HepG2 (cell line): Measurements from ENCODE around the gene PTPN14. TPM values are rescaled to one million over a fixed set of nuclear protein-coding genes. Genes with fewer than 3 reads are reported as not detected.
A peak's percentile ranks its signal among the peaks of the same experiment; 100 is the strongest.

Source experiments
- NAIF1 ChIP-seq: sonication (generic); formaldehyde crosslinking; IDR thresholded peaks from 2 replicates; pipeline ENCODE4 v1.5.0; 2020; ENCODE audit warnings: mild to moderate bottlenecking, missing genetic modification reagents, borderline replicate concordance
- TARDBP ChIP-seq: sonication (generic); formaldehyde crosslinking; IDR thresholded peaks from 2 replicates; pipeline ENCODE4 v1.8.0; 2022; ENCODE audit warnings: mild to moderate bottlenecking, missing genetic modification reagents
- ZNF160 ChIP-seq: sonication (generic); formaldehyde crosslinking; IDR thresholded peaks from 2 replicates; pipeline ENCODE4 v1.8.0; 2022; ENCODE audit warnings: mild to moderate bottlenecking, inconsistent platforms, missing genetic modification reagents
- ZNF329 ChIP-seq: sonication (generic); formaldehyde crosslinking; IDR thresholded peaks from 2 replicates; pipeline ENCODE4 v1.9.0; 2021; ENCODE audit warnings: low read depth, mild to moderate bottlenecking, missing genetic modification reagents
- ZNF724P ChIP-seq: sonication (generic); formaldehyde crosslinking; IDR thresholded peaks from 2 replicates; pipeline ENCODE4 v1.8.0; 2022; ENCODE audit warnings: missing genetic modification reagents, borderline replicate concordance
- ZNF737 ChIP-seq: sonication (generic); formaldehyde crosslinking; IDR thresholded peaks from 2 replicates; pipeline ENCODE4 v1.5.0; 2020; ENCODE audit warnings: missing genetic modification reagents, mild to moderate bottlenecking, borderline replicate concordance
- polyA plus RNA-seq, 8 experiments: library from polyadenylated mRNA; depleted of rRNA in 3 of 8; stranded (reverse) in 7 of 8; unstranded in 1 of 8; fragments of >200 nt; fragmentation: Illumina TruSeq in 4 of 8; extraction: Trizol in 4 of 8; gene quantifications; 2 replicates each; pipeline versions ENCODE4 v1.2.1 to v1.2.3, GENCODE V29; 2011 to 2016; ENCODE audit warnings: low read depth in 4 of 8, missing spikeins in 1 of 8, mixed read lengths in 1 of 8; ENCODE audit not compliant: insufficient read depth in 1 of 8
- total RNA-seq, 5 experiments: library from RNA; depleted of rRNA; stranded (reverse); fragments of >200 nt; fragmentation: Illumina TruSeq; extraction: Trizol; gene quantifications; 2 replicates each; pipeline ENCODE4 v1.2.3, GENCODE V29; 2016; ENCODE audit warnings: low read depth in 1 of 5
- TF ChIP-seq, protein P1 (sequence below): sonication (generic); formaldehyde crosslinking; IDR thresholded peaks from 2 replicates; pipeline ENCODE4 v1.5.1; 2020; ENCODE audit warnings: mild to moderate bottlenecking, missing genetic modification reagents, borderline replicate concordance
- TF ChIP-seq, protein P2 (sequence below): sonication (generic); formaldehyde crosslinking; IDR thresholded peaks from one replicate; pipeline ENCODE4 v1.5.1; 2020; ENCODE audit warnings: mild to moderate bottlenecking, missing genetic modification reagents; ENCODE audit errors: not compliant biosample characterization

The PTPN14 gene
- total and polyA plus RNA-seq, 2 of the 13 experiments (the other 11 are each of a cell fraction or from before 2014, with no cell fraction given), result 3.9 to 4.7 TPM

DNA sequence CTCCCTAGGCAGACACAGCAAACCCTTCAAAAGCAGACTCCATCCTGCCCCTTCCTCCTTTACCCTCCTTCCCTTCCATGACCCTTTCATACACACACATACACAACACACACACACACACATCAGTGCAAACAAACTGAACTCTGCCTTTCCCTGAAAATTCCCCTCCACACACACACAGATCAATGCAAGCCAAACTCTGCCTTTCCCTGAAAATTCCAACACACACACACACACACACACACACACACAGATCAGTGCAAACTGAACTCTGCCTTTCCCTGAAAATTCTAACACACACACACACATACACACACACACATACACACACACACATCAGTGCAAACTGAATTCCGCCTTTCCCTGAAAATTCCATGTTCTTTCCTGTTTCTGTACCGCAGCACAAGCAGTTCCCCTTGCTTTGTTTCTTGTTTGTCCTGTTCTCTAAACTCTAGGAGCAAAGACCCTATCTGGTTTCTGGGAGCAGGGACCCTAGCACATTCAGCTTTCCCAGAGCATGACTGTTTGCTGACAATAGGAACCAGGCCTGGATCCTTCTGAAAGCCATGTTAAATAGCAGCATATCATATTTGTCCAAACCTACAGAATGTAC, 91.0 kb downstream of the PTPN14 start (continued):
- TF ChIP-seq, protein P1, sequence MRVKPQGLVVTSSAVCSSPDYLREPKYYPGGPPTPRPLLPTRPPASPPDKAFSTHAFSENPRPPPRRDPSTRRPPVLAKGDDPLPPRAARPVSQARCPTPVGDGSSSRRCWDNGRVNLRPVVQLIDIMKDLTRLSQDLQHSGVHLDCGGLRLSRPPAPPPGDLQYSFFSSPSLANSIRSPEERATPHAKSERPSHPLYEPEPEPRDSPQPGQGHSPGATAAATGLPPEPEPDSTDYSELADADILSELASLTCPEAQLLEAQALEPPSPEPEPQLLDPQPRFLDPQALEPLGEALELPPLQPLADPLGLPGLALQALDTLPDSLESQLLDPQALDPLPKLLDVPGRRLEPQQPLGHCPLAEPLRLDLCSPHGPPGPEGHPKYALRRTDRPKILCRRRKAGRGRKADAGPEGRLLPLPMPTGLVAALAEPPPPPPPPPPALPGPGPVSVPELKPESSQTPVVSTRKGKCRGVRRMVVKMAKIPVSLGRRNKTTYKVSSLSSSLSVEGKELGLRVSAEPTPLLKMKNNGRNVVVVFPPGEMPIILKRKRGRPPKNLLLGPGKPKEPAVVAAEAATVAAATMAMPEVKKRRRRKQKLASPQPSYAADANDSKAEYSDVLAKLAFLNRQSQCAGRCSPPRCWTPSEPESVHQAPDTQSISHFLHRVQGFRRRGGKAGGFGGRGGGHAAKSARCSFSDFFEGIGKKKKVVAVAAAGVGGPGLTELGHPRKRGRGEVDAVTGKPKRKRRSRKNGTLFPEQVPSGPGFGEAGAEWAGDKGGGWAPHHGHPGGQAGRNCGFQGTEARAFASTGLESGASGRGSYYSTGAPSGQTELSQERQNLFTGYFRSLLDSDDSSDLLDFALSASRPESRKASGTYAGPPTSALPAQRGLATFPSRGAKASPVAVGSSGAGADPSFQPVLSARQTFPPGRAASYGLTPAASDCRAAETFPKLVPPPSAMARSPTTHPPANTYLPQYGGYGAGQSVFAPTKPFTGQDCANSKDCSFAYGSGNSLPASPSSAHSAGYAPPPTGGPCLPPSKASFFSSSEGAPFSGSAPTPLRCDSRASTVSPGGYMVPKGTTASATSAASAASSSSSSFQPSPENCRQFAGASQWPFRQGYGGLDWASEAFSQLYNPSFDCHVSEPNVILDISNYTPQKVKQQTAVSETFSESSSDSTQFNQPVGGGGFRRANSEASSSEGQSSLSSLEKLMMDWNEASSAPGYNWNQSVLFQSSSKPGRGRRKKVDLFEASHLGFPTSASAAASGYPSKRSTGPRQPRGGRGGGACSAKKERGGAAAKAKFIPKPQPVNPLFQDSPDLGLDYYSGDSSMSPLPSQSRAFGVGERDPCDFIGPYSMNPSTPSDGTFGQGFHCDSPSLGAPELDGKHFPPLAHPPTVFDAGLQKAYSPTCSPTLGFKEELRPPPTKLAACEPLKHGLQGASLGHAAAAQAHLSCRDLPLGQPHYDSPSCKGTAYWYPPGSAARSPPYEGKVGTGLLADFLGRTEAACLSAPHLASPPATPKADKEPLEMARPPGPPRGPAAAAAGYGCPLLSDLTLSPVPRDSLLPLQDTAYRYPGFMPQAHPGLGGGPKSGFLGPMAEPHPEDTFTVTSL (CRISPR knock-in tag), result peak; percentile 54; the same call in 1 of the 2 replicates
- TF ChIP-seq ZNF160 (CRISPR knock-in tag), result no peak
- TF ChIP-seq, protein P2, sequence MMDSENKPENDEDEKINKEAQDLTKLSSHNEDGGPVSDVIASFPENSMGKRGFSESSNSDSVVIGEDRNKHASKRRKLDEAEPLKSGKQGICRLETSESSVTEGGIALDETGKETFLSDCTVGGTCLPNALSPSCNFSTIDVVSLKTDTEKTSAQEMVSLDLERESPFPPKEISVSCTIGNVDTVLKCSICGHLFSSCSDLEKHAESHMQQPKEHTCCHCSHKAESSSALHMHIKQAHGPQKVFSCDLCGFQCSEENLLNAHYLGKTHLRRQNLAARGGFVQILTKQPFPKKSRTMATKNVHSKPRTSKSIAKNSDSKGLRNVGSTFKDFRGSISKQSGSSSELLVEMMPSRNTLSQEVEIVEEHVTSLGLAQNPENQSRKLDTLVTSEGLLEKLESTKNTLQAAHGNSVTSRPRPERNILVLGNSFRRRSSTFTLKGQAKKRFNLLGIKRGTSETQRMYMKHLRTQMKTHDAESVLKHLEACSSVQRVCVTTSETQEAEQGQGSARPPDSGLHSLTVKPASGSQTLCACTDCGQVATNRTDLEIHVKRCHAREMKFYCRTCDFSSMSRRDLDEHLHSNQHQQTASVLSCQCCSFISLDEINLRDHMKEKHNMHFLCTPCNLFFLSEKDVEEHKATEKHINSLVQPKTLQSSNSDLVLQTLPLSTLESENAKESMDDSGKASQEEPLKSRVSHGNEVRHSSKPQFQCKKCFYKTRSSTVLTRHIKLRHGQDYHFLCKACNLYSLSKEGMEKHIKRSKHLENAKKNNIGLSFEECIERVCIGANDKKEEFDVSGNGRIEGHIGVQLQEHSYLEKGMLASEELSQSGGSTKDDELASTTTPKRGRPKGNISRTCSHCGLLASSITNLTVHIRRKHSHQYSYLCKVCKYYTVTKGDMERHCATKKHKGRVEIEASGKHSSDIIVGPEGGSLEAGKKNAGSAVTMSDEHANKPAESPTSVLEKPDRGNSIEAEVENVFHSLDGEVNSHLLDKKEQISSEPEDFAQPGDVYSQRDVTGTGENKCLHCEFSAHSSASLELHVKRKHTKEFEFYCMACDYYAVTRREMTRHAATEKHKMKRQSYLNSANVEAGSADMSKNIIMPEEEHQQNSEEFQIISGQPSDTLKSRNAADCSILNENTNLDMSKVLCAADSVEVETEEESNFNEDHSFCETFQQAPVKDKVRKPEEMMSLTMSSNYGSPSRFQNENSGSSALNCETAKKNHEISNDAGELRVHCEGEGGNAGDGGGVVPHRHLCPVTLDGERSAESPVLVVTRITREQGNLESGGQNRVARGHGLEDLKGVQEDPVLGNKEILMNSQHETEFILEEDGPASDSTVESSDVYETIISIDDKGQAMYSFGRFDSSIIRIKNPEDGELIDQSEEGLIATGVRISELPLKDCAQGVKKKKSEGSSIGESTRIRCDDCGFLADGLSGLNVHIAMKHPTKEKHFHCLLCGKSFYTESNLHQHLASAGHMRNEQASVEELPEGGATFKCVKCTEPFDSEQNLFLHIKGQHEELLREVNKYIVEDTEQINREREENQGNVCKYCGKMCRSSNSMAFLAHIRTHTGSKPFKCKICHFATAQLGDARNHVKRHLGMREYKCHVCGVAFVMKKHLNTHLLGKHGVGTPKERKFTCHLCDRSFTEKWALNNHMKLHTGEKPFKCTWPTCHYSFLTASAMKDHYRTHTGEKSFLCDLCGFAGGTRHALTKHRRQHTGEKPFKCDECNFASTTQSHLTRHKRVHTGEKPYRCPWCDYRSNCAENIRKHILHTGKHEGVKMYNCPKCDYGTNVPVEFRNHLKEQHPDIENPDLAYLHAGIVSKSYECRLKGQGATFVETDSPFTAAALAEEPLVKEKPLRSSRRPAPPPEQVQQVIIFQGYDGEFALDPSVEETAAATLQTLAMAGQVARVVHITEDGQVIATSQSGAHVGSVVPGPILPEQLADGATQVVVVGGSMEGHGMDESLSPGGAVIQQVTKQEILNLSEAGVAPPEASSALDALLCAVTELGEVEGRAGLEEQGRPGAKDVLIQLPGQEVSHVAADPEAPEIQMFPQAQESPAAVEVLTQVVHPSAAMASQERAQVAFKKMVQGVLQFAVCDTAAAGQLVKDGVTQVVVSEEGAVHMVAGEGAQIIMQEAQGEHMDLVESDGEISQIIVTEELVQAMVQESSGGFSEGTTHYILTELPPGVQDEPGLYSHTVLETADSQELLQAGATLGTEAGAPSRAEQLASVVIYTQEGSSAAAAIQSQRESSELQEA (CRISPR knock-in tag), result no peak
- no peak for TF ChIP-seq ZNF724P (CRISPR knock-in tag)
- no peak for TF ChIP-seq NAIF1
- peak; percentile 25; the same call in 1 of the 2 replicates for TF ChIP-seq TARDBP (CRISPR knock-in tag)
- no peak for TF ChIP-seq ZNF737 (CRISPR knock-in tag)
- TF ChIP-seq ZNF329 (CRISPR knock-in tag), result no peak
